SK-N-MC (cell line): ENCODE measurements around the gene HBQ1.
"Not testable (repeated sequence)": the region's sequence is repeated elsewhere in the genome, so short reads cannot be mapped to it uniquely, and the experiment has no call there.

Experiments used
- DNase-seq: peaks from one replicate; pipeline ENCODE4 v3.0.0-alpha.2; 2011; ENCODE audit warnings: low read depth, low spot score
- H3K27ac ChIP-seq: fragments of 200-600 bp; sonication (generic); 2 replicates; pipeline ENCODE4 v1.5.1; 2016; ENCODE audit warnings: mixed run types
- H3K36me3 ChIP-seq: fragments of 200-600 bp; sonication (generic); 2 replicates; pipeline ENCODE4 v1.6.1; 2017; ENCODE audit warnings: antibody characterized with exemption, low read length, mixed read lengths; ENCODE audit not compliant: insufficient read depth
- H3K4me3 ChIP-seq: fragments of 200-600 bp; sonication (generic); 2 replicates; pipeline ENCODE4 v1.5.1; 2016
- H3K9ac ChIP-seq: fragments of 200-600 bp; sonication (generic); 2 replicates; pipeline ENCODE4 v1.8.0; 2017; ENCODE audit warnings: mixed run types, mixed read lengths; ENCODE audit not compliant: insufficient read length
- H3K9me3 ChIP-seq: fragments of 200-600 bp; sonication (generic); 2 replicates; pipeline ENCODE4 v1.6.1; 2017; ENCODE audit warnings: low read depth, mild to moderate bottlenecking, antibody characterized with exemption, low read length, moderate library complexity, mixed read lengths
- EZH2 ChIP-seq: fragments of 200-600 bp; sonication (generic); IDR thresholded peaks from one replicate; pipeline ENCODE4 v1.6.1; 2017; ENCODE audit warnings: antibody characterized with exemption
- FOXP2 ChIP-seq: optimal IDR thresholded peaks from 2 replicates; pipeline ENCODE3; 2011; ENCODE audit warnings: mild to moderate bottlenecking, moderate library complexity; ENCODE audit not compliant: insufficient read depth; ENCODE audit errors: extremely low read length, control extremely low read depth
- POLR2AphosphoS5 ChIP-seq: IDR thresholded peaks from 2 replicates; pipeline ENCODE4 v1.6.1; 2012; ENCODE audit warnings: mild to moderate bottlenecking, low read depth, low read length, borderline replicate concordance

HBQ1 gene

GRCh38 chr16:220021-220420, 39.8 kb downstream of the HBQ1 start:
- no peak for DNase-seq
- Histone ChIP-seq H3K27ac (peak overlapping the region; percentile 51; the same call in 1 of the 2 replicates), H3K9ac (peak overlapping the region; percentile 7), H3K4me3 (no peak overlapping the region), H3K36me3 (peaks cover 85% of the 10 kb centered on the region), H3K9me3 (no peaks in the 10 kb centered on the region)
- TF ChIP-seq EZH2, result no peak
- no peak for TF ChIP-seq POLR2AphosphoS5
- no peak for TF ChIP-seq FOXP2

- peaks cover 52% of the 10 kb centered on the region for H3K36me3 ChIP-seq
- peak overlapping the region; percentile 93 for H3K4me3 ChIP-seq
- peak overlapping the region; percentile 95 for H3K9ac ChIP-seq
- H3K27ac ChIP-seq, result peak overlapping the region; percentile 93; the same call in 1 of the 2 replicates
- no peak for DNase-seq
- TF ChIP-seq EZH2 (no peak), POLR2AphosphoS5 (no peak), FOXP2 (no peak)
- H3K9me3 ChIP-seq, result no peaks in the 10 kb centered on the region
Observed at GRCh38 chr16:228151-228851, 48.0 kb downstream of the HBQ1 start.

- H3K27ac ChIP-seq, result peak within 1 kb of the TSS; percentile 93
- H3K36me3 ChIP-seq, result peaks cover 44% of the 10 kb centered on the region
- DNase-seq, result no peak
- H3K4me3 ChIP-seq, result peak within 1 kb of the TSS; percentile 93
- H3K9ac ChIP-seq, result peak within 1 kb of the TSS; percentile 95
- TF ChIP-seq POLR2AphosphoS5 (peak; percentile 99), EZH2 (no peak)
- no peaks in the 10 kb centered on the region for H3K9me3 ChIP-seq
Observed at GRCh38 chr16:228852-229730, 48.8 kb downstream of the HBQ1 start, which contains the start of gene LUC7L. Gene LUC7L (minus strand): TSS chr16:229449. CDS start chr16:229339, 110 bp downstream.

- DNase-seq, result no peak
- Histone ChIP-seq H3K4me3 (peak overlapping the region; percentile 93), H3K9me3 (no peaks in the 10 kb centered on the region), H3K27ac (no peak overlapping the region), H3K36me3 (peaks cover 37% of the 10 kb centered on the region), H3K9ac (no peak overlapping the region)
- TF ChIP-seq EZH2, result no peak
- TF ChIP-seq FOXP2, result no peak
- TF ChIP-seq POLR2AphosphoS5, result no peak
Observed at GRCh38 chr16:229731-230281, 49.5 kb downstream of the HBQ1 start.

- DNase-seq, H3K9ac ChIP-seq, H3K4me3 ChIP-seq, H3K27ac ChIP-seq, H3K9me3 ChIP-seq: not testable (repeated sequence)
- peaks cover 34% of the 10 kb centered on the region for H3K36me3 ChIP-seq
Observed at GRCh38 chr16:230351-230750, 50.1 kb downstream of the HBQ1 start.
